IMR-90 (cell line): ENCODE data around the gene CREB3L1. TPM values are rescaled to one million over a fixed set of nuclear protein-coding genes. Genes with fewer than 3 reads are reported as not detected.
A peak's percentile ranks its signal among the peaks of the same experiment; 100 is the strongest.

Source experiments
- ATAC-seq: fragments of 200-7000 bp; cut with Tn5 transposase; 2 replicates; pipeline ENCODE4 v1.9.1; 2020; ENCODE audit warnings: low read depth, mild to moderate bottlenecking, moderate library complexity
- BruUV-seq: library from RNA; stranded (reverse); fragments of 400-500 nt; replicated peaks from 2 replicates; lab custom pipeline; 2021; lab: Mats Ljungman, UMichigan
- CTCF ChIA-PET: fragments of 300-600 bp; formaldehyde crosslinking; extraction: SDS; loops from one replicate; lab custom pipeline; 2021; ENCODE audit warnings: antibody characterized with exemption; lab: Yijun Ruan, JAX
- POLR2A ChIA-PET: fragments of 300-600 bp; sonication (Branson Sonifier 250); formaldehyde crosslinking; loops from one replicate; lab custom pipeline; 2022; ENCODE audit warnings: antibody characterized with exemption; ENCODE audit not compliant: unreplicated experiment; lab: Charles Lee
- DNase-seq: peaks from one replicate; pipeline ENCODE4 v3.0.0; 2013
- H2AFZ ChIP-seq: replicated peaks from 2 replicates; pipeline ENCODE3; 2013; ENCODE audit warnings: low read length, mild to moderate bottlenecking; ENCODE audit not compliant: poor library complexity
- H2AK5ac ChIP-seq: 2 replicates; pipeline ENCODE4 v1.6.1; 2013; ENCODE audit warnings: low read depth, low read length, inconsistent platforms
- H2AK9ac ChIP-seq: replicated peaks from 2 replicates; pipeline ENCODE3; 2013; ENCODE audit warnings: mild to moderate bottlenecking, low read depth, low read length, moderate library complexity; ENCODE audit not compliant: poor library complexity
- H2BK120ac ChIP-seq: 2 replicates; pipeline ENCODE4 v1.6.1; 2013; ENCODE audit warnings: low read depth, low read length, inconsistent platforms
- H2BK15ac ChIP-seq: 3 replicates; pipeline ENCODE4 v1.6.1; 2013; ENCODE audit warnings: low read depth, low read length, inconsistent platforms
- H2BK20ac ChIP-seq: 2 replicates; pipeline ENCODE4 v1.6.1; 2013; ENCODE audit warnings: low read depth, mild to moderate bottlenecking, inconsistent platforms, low read length, moderate library complexity
- H2BK5ac ChIP-seq: 2 replicates; pipeline ENCODE4 v1.6.1; 2013; ENCODE audit warnings: mild to moderate bottlenecking, low read depth, low read length, inconsistent platforms; ENCODE audit not compliant: poor library complexity, severe bottlenecking
- H3K14ac ChIP-seq: replicated peaks from 2 replicates; pipeline ENCODE4 v1.6.1; 2013; ENCODE audit warnings: low read depth, low read length, inconsistent platforms
- H3K18ac ChIP-seq: 2 replicates; pipeline ENCODE4 v1.6.1; 2013; ENCODE audit warnings: low read depth, low read length, control low read depth
- H3K23ac ChIP-seq: 2 replicates; pipeline ENCODE4 v1.6.1; 2013; ENCODE audit warnings: low read depth, low read length, inconsistent platforms
- H3K27ac ChIP-seq: 2 replicates; pipeline ENCODE4 v1.5.1; 2013; ENCODE audit warnings: mild to moderate bottlenecking, control low read depth, low read length; ENCODE audit not compliant: insufficient read depth
- H3K27me3 ChIP-seq: 2 replicates; pipeline ENCODE4 v1.6.1; 2013; ENCODE audit warnings: low read length; ENCODE audit not compliant: control insufficient read depth, insufficient read depth
- H3K36me3 ChIP-seq: 2 replicates; pipeline ENCODE4 v1.6.1; 2013; ENCODE audit warnings: low read length, mixed read lengths; ENCODE audit not compliant: control insufficient read depth, insufficient read depth
- H3K4ac ChIP-seq: 2 replicates; pipeline ENCODE4 v1.6.1; 2013; ENCODE audit warnings: low read depth, low read length, inconsistent platforms
- H3K4me1 ChIP-seq: 2 replicates; pipeline ENCODE4 v1.6.1; 2013; ENCODE audit warnings: low read length, mixed read lengths; ENCODE audit not compliant: control insufficient read depth, insufficient read depth
- H3K4me2 ChIP-seq: 2 replicates; pipeline ENCODE4 v1.6.1; 2013; ENCODE audit warnings: low read depth, mild to moderate bottlenecking, control low read depth, low read length, moderate library complexity
- H3K4me3 ChIP-seq: 2 replicates; pipeline ENCODE4 v1.5.1; 2013; ENCODE audit warnings: low read depth, mild to moderate bottlenecking, control low read depth, low read length, moderate library complexity; ENCODE audit not compliant: insufficient read depth
- H3K56ac ChIP-seq: 2 replicates; pipeline ENCODE4 v1.6.1; 2013; ENCODE audit warnings: low read length, inconsistent platforms; ENCODE audit not compliant: insufficient read depth; ENCODE audit errors: extremely low read depth
- H3K79me1 ChIP-seq, 2 experiments: 2 replicates each; pipeline ENCODE4 v1.6.1; 2013; ENCODE audit warnings: low read length in 2 of 2, inconsistent platforms in 1 of 2, low read depth in 1 of 2
- H3K9ac ChIP-seq: 2 replicates; pipeline ENCODE4 v1.6.1; 2013; ENCODE audit warnings: low read depth, low read length, control low read depth
- H3K9me1 ChIP-seq: 2 replicates; pipeline ENCODE4 v1.6.1; 2013; ENCODE audit warnings: low read length, inconsistent platforms; ENCODE audit not compliant: insufficient read depth
- H3K9me3 ChIP-seq: 2 replicates; pipeline ENCODE4 v1.6.1; 2013; ENCODE audit warnings: low read length; ENCODE audit not compliant: control insufficient read depth, insufficient read depth
- H4K20me1 ChIP-seq: 2 replicates; pipeline ENCODE4 v1.6.1; 2013; ENCODE audit warnings: low read length, inconsistent platforms; ENCODE audit not compliant: insufficient read depth
- H4K5ac ChIP-seq: 2 replicates; pipeline ENCODE4 v1.6.1; 2013; ENCODE audit warnings: mild to moderate bottlenecking, low read depth, low read length, control low read depth
- H4K8ac ChIP-seq, 2 experiments: 2 replicates each; pipeline ENCODE4 v1.6.1; 2013; ENCODE audit warnings: low read depth in 2 of 2, low read length in 2 of 2, control low read depth in 1 of 2, inconsistent platforms in 1 of 2
- H4K91ac ChIP-seq: 2 replicates; pipeline ENCODE4 v1.6.1; 2013; ENCODE audit warnings: low read depth, low read length, inconsistent platforms; ENCODE audit not compliant: insufficient read depth
- BHLHE40 ChIP-seq: fragments of 150-350 bp; IDR thresholded peaks from 2 replicates; pipeline ENCODE4 v1.6.1; 2016; ENCODE audit warnings: mild to moderate bottlenecking, low read depth, low read length
- CEBPB ChIP-seq: IDR thresholded peaks from 2 replicates; pipeline ENCODE4 v1.6.1; 2012; ENCODE audit warnings: low read depth, low read length, improper control_type of control experiment
- FOS ChIP-seq: fragments of 150-350 bp; IDR thresholded peaks from 2 replicates; pipeline ENCODE4 v1.6.1; 2016; ENCODE audit warnings: low read depth, low read length
- MAZ ChIP-seq: IDR thresholded peaks from 2 replicates; pipeline ENCODE4 v1.6.1; 2012; ENCODE audit warnings: low read depth, mild to moderate bottlenecking, low read length, improper control_type of control experiment, moderate library complexity, borderline replicate concordance
- MXI1 ChIP-seq: IDR thresholded peaks from 2 replicates; pipeline ENCODE4 v1.6.1; 2012; ENCODE audit warnings: low read depth, mild to moderate bottlenecking, low read length, moderate library complexity, borderline replicate concordance
- NFE2L2 ChIP-seq: fragments of 150-350 bp; IDR thresholded peaks from 2 replicates; pipeline ENCODE4 v1.6.1; 2016; ENCODE audit warnings: low read depth, mild to moderate bottlenecking, low read length
- POLR2A ChIP-seq: IDR thresholded peaks from 2 replicates; pipeline ENCODE4 v1.6.1; 2012; ENCODE audit warnings: mild to moderate bottlenecking, low read depth, low read length
- RAD21 ChIP-seq: IDR thresholded peaks from 2 replicates; pipeline ENCODE4 v1.6.1; 2012; ENCODE audit warnings: low read length, improper control_type of control experiment
- RCOR1 ChIP-seq: IDR thresholded peaks from 2 replicates; pipeline ENCODE4 v1.6.1; 2012; ENCODE audit warnings: mild to moderate bottlenecking, low read length, improper control_type of control experiment; ENCODE audit not compliant: insufficient replicate concordance
- RFX5 ChIP-seq: IDR thresholded peaks from 2 replicates; pipeline ENCODE4 v1.8.0; 2012; ENCODE audit warnings: low read depth, mild to moderate bottlenecking, low read length, moderate library complexity
- SMC3 ChIP-seq: fragments of 150-350 bp; IDR thresholded peaks from 2 replicates; pipeline ENCODE4 v1.6.1; 2016; ENCODE audit warnings: low read depth, mild to moderate bottlenecking, antibody characterized with exemption, low read length, moderate library complexity
- WGBS, 2 experiments: methylation state at CpG; one replicate each; pipeline versions ENCODE4 v1.1.5 to v1.1.7; 2013; ENCODE audit warnings: missing lambda C conversion rate in 2 of 2; ENCODE audit not compliant: insufficient read length in 1 of 2; ENCODE audit errors: extremely low coverage in 2 of 2; 5-methylcytosine and 5-hydroxymethylcytosine counted together
- dilution Hi-C: fragments of 300-500 bp; cut with HindIII; formaldehyde crosslinking; loops from one replicate; pipeline ENCODE4 v1.14.3; 2018; ENCODE audit warnings: low sequenced_read_pairs; ENCODE audit not compliant: unreplicated experiment
- in situ Hi-C: fragments of 300-500 bp; cut with MboI; formaldehyde crosslinking; loops from 3 replicates; pipeline ENCODE4 v1.14.3; 2019; ENCODE audit warnings: low sequenced_read_pairs, inconsistent platforms, mixed read lengths
- intact Hi-C: fragments of 100-400 bp; cut with micrococcal nuclease; formaldehyde crosslinking; loops from 2 replicates; pipeline ENCODE4 v1.10.0; 2022
- polyA plus RNA-seq, 3 experiments: library from polyadenylated mRNA; depleted of rRNA; stranded (reverse); fragments of >200 nt; gene quantifications; 2 replicates each; pipeline ENCODE4 v1.2.3, GENCODE V29; 2012; ENCODE audit warnings: low replicate concordance in 1 of 3
- total RNA-seq: library from RNA; depleted of rRNA; stranded (reverse); fragments of >200 nt; gene quantifications from 2 replicates; pipeline ENCODE4 v1.2.3, GENCODE V29; 2012
- TF ChIP-seq, protein P1 (sequence below): fragments of 150-350 bp; IDR thresholded peaks from 2 replicates; pipeline ENCODE4 v1.6.1; 2017; ENCODE audit warnings: mild to moderate bottlenecking, antibody characterized with exemption, low read length, low read depth
- TF ChIP-seq, protein P2 (sequence below): fragments of 150-350 bp; IDR thresholded peaks from 2 replicates; pipeline ENCODE4 v1.6.1; 2016; ENCODE audit warnings: low read depth, mild to moderate bottlenecking, low read length, moderate library complexity, borderline replicate concordance
- TF ChIP-seq, protein P3 (sequence below): conservative IDR thresholded peaks from 2 replicates; pipeline ENCODE4 v1.5.1; 2012; ENCODE audit warnings: mild to moderate bottlenecking, low read depth, low read length, improper control_type of control experiment

Gene CREB3L1
- total and polyA plus RNA-seq, 2 of the 4 experiments (the other 2 are of a cell fraction): 8.1 to 82.3 TPM

DNA sequence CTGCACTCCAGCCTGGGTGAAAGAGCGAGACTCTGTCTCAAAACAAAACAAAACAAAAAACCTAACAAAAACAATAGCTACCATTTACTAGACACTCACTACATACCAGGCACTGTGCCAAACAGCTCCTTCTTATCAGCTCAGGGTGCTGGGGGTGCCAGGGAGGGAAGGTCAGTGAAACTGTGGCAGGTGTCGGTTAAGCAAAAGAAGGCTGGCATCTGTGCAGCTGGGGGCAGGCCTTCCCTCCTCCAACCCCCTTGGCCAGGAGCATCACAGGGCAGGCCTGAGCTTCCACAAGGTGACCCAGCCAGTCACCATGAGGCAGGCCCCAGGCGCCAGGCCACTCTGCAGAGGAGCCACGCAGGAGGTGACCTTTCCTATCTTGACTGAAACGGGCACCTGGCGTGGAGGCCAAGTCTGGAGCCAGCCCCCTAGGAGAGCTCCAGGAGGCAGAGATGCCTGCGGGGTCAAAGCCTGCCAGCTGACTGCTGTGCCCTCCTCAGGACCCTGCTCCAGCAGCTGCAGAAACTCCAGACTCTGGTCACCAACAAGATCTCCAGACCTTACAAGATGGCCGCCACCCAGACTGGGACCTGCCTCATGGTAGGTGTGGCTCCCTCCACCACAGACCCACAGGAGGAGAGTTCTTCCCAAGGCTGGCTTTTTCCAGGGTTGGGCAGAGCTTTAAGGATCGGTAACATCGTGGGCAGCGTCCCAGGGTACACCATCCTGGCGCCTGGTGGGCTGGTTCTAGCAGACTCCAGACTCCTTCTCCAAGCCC, 38.5 kb downstream of the CREB3L1 start:
- DNase-seq: no peak
- dilution Hi-C loops (no loop called here), in situ Hi-C loops (loop anchor here (25.0 kb wide), 1 partner anchor 204 kb away; the partner anchor contains the start of gene PHF21A), intact Hi-C loops (loop anchor here (1.0 kb wide), 1 partner anchor 38 kb away; no protein-coding TSS in a partner anchor)
- no peak overlapping the region for H2BK20ac ChIP-seq
- no peak overlapping the region for H4K5ac ChIP-seq
- no peak overlapping the region for H2AK5ac ChIP-seq
- H4K20me1 ChIP-seq: peaks cover 24% of the 10 kb centered on the region
- H3K23ac ChIP-seq: no peak overlapping the region
- no peaks in the 10 kb centered on the region for H3K27me3 ChIP-seq
- 87% methylated on average over 3 of the region's 12 CpGs; no CpG with 5 or more reads in 1 of the 2 experiments for WGBS, 2 experiments
- H3K4me2 ChIP-seq: no peak overlapping the region
- H3K9me3 ChIP-seq: no peaks in the 10 kb centered on the region
- H4K8ac ChIP-seq: no peak overlapping the region
- H2BK120ac ChIP-seq: no peak overlapping the region
- H2BK5ac ChIP-seq: no peak overlapping the region
- 0 out of 2 replicates have a peak, but pooled peaks cover 2% of the 10 kb centered on the region for H3K9me1 ChIP-seq
- ChIA-PET CTCF (interaction anchor here (1.1 kb wide), 1 partner anchor 76 kb away, joined by 4 read pairs; no protein-coding TSS in a partner anchor), POLR2A (no interaction called here)
- H3K4ac ChIP-seq: no peak overlapping the region
- no peak overlapping the region for H2AK9ac ChIP-seq
- H3K18ac ChIP-seq: no peak overlapping the region
- no peak overlapping the region for H3K14ac ChIP-seq
- no peaks in the 10 kb centered on the region for H3K4me1 ChIP-seq
- no peak overlapping the region for H3K9ac ChIP-seq
- no TSS peak for BruUV-seq
- H2AFZ ChIP-seq: no peak overlapping the region
- H3K79me1 ChIP-seq: peaks cover 26 to 66% of the 10 kb centered on the region in 2 experiments
- H3K27ac ChIP-seq: no peak overlapping the region
- ATAC-seq: 0 out of 2 replicates have a peak, but pooled peaks have one; percentile 7
- H2BK15ac ChIP-seq: no peak overlapping the region
- peaks cover 91% of the 10 kb centered on the region for H3K36me3 ChIP-seq
- H4K91ac ChIP-seq: no peak overlapping the region
- no peak overlapping the region for H3K56ac ChIP-seq
- H3K4me3 ChIP-seq: no peak overlapping the region
- TF ChIP-seq FOS (no peak), CEBPB (no peak), SMC3 (no peak), MXI1 (no peak), RCOR1 (no peak), RFX5 (no peak), MAZ (no peak), RAD21 (no peak), BHLHE40 (no peak), NFE2L2 (no peak), POLR2A (no peak)
- TF ChIP-seq, protein P1, sequence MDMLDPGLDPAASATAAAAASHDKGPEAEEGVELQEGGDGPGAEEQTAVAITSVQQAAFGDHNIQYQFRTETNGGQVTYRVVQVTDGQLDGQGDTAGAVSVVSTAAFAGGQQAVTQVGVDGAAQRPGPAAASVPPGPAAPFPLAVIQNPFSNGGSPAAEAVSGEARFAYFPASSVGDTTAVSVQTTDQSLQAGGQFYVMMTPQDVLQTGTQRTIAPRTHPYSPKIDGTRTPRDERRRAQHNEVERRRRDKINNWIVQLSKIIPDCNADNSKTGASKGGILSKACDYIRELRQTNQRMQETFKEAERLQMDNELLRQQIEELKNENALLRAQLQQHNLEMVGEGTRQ: no peak
- TF ChIP-seq, protein P2, sequence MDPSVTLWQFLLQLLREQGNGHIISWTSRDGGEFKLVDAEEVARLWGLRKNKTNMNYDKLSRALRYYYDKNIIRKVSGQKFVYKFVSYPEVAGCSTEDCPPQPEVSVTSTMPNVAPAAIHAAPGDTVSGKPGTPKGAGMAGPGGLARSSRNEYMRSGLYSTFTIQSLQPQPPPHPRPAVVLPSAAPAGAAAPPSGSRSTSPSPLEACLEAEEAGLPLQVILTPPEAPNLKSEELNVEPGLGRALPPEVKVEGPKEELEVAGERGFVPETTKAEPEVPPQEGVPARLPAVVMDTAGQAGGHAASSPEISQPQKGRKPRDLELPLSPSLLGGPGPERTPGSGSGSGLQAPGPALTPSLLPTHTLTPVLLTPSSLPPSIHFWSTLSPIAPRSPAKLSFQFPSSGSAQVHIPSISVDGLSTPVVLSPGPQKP: no peak
- TF ChIP-seq, protein P3, sequence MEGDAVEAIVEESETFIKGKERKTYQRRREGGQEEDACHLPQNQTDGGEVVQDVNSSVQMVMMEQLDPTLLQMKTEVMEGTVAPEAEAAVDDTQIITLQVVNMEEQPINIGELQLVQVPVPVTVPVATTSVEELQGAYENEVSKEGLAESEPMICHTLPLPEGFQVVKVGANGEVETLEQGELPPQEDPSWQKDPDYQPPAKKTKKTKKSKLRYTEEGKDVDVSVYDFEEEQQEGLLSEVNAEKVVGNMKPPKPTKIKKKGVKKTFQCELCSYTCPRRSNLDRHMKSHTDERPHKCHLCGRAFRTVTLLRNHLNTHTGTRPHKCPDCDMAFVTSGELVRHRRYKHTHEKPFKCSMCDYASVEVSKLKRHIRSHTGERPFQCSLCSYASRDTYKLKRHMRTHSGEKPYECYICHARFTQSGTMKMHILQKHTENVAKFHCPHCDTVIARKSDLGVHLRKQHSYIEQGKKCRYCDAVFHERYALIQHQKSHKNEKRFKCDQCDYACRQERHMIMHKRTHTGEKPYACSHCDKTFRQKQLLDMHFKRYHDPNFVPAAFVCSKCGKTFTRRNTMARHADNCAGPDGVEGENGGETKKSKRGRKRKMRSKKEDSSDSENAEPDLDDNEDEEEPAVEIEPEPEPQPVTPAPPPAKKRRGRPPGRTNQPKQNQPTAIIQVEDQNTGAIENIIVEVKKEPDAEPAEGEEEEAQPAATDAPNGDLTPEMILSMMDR: no peak
